Right ventricle myocardium inferior (tissue), 1 donor: ENCODE data around the gene PTGIS. TPM values are rescaled to one million over a fixed set of nuclear protein-coding genes. Genes with fewer than 3 reads are reported as not detected.

Source experiments
- ATAC-seq: fragments of 200-7000 bp; cut with Tn5 transposase; one replicate; pipeline ENCODE4 v1.9.1; 2020; ENCODE audit warnings: mild to moderate bottlenecking, moderate library complexity
- DNase-seq: peaks from one replicate; pipeline ENCODE4 v3.0.0; 2021; ENCODE audit errors: missing footprints
- intact Hi-C: fragments of 100-400 bp; cut with DNase I; formaldehyde crosslinking; loops from one replicate; pipeline ENCODE4 v1.11.0; 2022
- total RNA-seq: library from RNA; stranded (reverse); fragmentation: NEBNext Ultra II Directional; extraction: Animal tissue kit (Norgen Biotek cat#: 25700); gene quantifications from one replicate; pipeline ENCODE4 v1.2.1, GENCODE V29; 2021
- donor health status: DM: no; HTN: yes; CAD: no; lungs with severe emphysema.

Gene PTGIS
- total RNA-seq, 1 donor from 2014 or later: 24.2 TPM

- intact Hi-C loops: no loop called here
- peak; percentile 88 for DNase-seq
- peak; percentile 90 for ATAC-seq
Observed at GRCh38 chr20:49583669-49584417, 15.9 kb upstream of the PTGIS start.

GRCh38 chr20:49583343-49583668, 15.4 kb upstream of the PTGIS start:
- intact Hi-C loops: no loop called here
- DNase-seq (no peak), ATAC-seq (no peak)

- no peak for DNase-seq
- intact Hi-C loops: no loop called here
- no peak for ATAC-seq
Observed at GRCh38 chr20:49582413-49583334, 14.7 kb upstream of the PTGIS start.

- DNase-seq (no peak), ATAC-seq (no peak)
- intact Hi-C loops: no loop called here
Observed at GRCh38 chr20:49581482-49581881, 13.5 kb upstream of the PTGIS start.

- no peak for DNase-seq
- no peak for ATAC-seq
- intact Hi-C loops: no loop called here
Observed at GRCh38 chr20:49580813-49581174, 12.9 kb upstream of the PTGIS start.

GRCh38 chr20:49579874-49580812, 12.2 kb upstream of the PTGIS start:
- DNase-seq (no peak), ATAC-seq (peak; percentile 24)
- intact Hi-C loops: no loop called here

GRCh38 chr20:49579195-49579594, 11.3 kb upstream of the PTGIS start:
- ATAC-seq (no peak), DNase-seq (no peak)
- intact Hi-C loops: no loop called here

- no peak for ATAC-seq
- intact Hi-C loops: no loop called here
- no peak for DNase-seq
Observed at GRCh38 chr20:49578436-49578835, 10.5 kb upstream of the PTGIS start.

GRCh38 chr20:49575551-49576060, 7.7 kb upstream of the PTGIS start:
- no peak for DNase-seq
- peak; percentile 56 for ATAC-seq
- intact Hi-C loops: no loop called here

GRCh38 chr20:49573900-49574416, 6.0 kb upstream of the PTGIS start:
- ATAC-seq (peak; percentile 21), DNase-seq (no peak)
- intact Hi-C loops: no loop called here

GRCh38 chr20:49572857-49573256, 4.9 kb upstream of the PTGIS start:
- ATAC-seq (no peak), DNase-seq (no peak)

GRCh38 chr20:49571553-49571835, 3.6 kb upstream of the PTGIS start:
- intact Hi-C loops: no loop called here
- ATAC-seq (no peak), DNase-seq (no peak)

More at GRCh38 chr20:49572857-49573256, 4.9 kb upstream of the PTGIS start:
- intact Hi-C loops: no loop called here

GRCh38 chr20:49570828-49571552, 3.1 kb upstream of the PTGIS start:
- ATAC-seq (no peak), DNase-seq (no peak)
- intact Hi-C loops: no loop called here

GRCh38 chr20:49570161-49570827, 2.4 kb upstream of the PTGIS start:
- ATAC-seq: no peak
- DNase-seq: no peak
- intact Hi-C loops: no loop called here

- DNase-seq (no peak), ATAC-seq (peak; percentile 11)
- intact Hi-C loops: no loop called here
Observed at GRCh38 chr20:49569411-49570115, 1.6 kb upstream of the PTGIS start.

- ATAC-seq (peak; percentile 21), DNase-seq (no peak)
- intact Hi-C loops: no loop called here
Observed at GRCh38 chr20:49568278-49569151, 578 bp upstream of the PTGIS start.
